Stimulated activated CD4-positive, alpha-beta T cell treated with anti-CD3 and anti-CD28 coated beads, TNF-alpha, amount 100 ng/mL, for 4 hours (primary cell): ENCODE data around the gene RNF125.
A peak's percentile ranks its signal among the peaks of the same experiment; 100 is the strongest.

Source experiments
- DNase-seq, 3 experiments: peaks; one replicate each; pipeline ENCODE4 v3.0.0-alpha.2; 2020; ENCODE audit warnings: low read depth in 3 of 3

Gene RNF125

GRCh38 chr18:32091325-32091723 is 72.7 kb downstream of the RNF125 start:
- no peak for DNase-seq

DNA sequence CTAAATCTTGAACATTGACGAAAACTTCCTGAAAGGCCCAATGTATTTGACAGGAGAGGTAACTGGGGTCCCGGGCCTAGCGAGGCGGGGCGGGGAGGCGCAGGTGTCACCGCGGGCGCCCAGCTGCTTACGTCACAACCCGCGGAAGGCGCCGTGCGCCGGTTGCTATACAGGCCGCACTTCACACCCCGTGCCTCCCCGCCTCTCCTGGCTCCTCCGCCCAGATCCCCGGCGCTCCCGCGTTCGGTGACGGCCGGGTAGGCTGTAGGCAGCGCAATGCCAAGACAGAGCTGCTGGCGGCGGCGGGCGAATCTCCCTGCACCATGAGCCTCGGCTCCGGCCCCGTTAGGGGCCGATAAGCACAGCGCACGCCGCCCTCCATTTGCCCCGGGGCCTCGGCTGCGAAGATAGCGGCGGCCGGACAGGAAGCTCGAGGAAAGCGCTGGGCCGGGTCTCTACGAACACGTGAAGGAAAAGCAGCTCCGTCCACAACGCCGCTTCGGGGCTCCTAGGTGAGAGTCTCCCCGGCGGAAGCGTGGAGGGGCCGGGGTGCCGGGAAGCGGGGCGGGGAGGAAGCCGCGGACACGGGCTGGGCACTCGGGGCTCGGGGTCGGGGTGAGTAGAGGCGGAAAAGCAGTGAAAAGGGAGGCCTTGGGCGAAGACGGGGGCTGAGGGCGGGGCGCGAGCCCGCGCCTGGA is 73.2 kb downstream of the RNF125 start, which contains the start of gene RNF138:
RNF138 (plus strand) TSS at position 151 of the 698 bp plus-strand sequence. CDS start 903 bp downstream, outside the sequence.
- DNase-seq: peak; percentile 72 to 77 (median 76)

DNA sequence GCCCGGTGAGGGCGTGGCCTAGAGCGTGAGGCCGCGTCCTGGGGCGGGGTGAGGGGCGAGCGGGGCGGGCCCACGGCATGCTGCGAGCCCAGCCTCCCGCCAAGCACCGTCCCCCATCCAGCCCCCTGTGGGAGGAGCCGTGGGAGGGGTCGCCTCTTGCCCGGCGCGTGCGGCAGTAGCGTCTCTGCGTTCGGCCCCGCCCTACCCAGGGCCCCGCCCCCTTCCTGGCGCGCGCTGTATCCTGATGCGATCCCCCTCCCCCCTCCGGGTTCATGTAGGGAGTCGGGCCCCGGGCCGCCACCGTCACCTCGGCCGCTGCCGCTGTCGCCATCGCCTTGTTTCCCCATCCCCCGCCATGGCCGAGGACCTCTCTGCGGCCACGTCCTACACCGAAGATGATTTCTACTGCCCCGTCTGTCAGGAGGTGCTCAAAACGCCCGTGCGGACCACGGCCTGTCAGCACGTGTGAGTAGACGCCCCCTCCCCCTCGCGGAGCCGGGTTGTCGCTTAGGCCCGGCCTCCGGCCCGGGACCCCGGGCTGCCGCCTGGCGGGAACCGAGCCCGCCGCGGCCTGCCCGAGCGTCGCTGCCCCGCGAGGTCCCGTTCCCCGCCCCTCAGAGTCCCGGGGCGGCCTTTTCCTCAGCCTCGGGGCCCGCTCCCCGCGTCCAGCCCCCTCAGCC is 73.9 kb downstream of the RNF125 start:
- DNase-seq: peak; percentile 100

DNA sequence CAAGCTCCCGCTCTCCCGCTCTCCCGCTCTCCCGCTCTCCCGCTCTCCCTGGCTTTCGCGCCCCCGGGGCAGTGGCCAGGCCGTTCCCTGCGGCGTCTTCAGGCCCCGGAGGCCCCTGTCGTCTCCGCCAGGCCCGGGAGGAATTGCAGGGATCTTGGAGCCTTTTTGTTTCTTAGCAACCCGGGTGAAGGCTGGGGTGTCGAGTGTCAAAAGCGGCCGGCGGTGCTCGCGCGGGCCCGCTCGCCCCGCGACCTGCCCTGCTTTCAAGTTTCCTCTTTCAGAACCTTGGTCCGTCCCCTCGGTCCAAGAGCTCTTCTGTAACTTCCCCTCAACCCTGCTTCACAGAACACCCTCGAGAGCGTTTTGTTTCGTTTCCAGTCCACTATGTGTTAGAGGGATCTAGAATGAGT is 74.5 kb downstream of the RNF125 start:
- DNase-seq: peak; percentile 4 to 20 (median 6)

- DNase-seq: no peak
Observed at GRCh38 chr18:32093523-32093922, 74.9 kb downstream of the RNF125 start.

- DNase-seq: no peak
Observed at GRCh38 chr18:32095192-32095899, 76.7 kb downstream of the RNF125 start.

GRCh38 chr18:32095900-32096229 is 77.2 kb downstream of the RNF125 start:
- DNase-seq: no peak

DNA sequence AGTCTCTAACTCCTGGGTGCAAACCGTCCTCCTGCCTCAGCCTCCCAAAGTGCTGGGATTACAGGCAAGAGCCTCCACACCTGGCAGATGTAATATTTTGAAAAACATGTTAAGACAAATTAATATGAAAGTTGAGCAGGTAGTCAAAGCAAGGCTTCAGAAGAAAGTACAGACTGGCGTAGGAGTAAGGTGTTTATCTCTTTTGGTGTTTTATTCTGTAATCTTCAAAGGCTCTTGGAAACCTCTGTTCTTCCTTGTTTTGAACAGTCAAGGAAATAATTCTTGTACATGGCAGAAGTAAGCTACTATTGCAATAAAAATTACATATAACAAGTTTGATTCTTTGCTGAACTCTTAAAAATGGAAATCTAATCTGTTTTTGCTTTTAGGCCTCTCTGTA is 78.3 kb downstream of the RNF125 start:
- no peak for DNase-seq

- DNase-seq: no peak
Observed at GRCh38 chr18:32104516-32104915, 85.9 kb downstream of the RNF125 start.

DNA sequence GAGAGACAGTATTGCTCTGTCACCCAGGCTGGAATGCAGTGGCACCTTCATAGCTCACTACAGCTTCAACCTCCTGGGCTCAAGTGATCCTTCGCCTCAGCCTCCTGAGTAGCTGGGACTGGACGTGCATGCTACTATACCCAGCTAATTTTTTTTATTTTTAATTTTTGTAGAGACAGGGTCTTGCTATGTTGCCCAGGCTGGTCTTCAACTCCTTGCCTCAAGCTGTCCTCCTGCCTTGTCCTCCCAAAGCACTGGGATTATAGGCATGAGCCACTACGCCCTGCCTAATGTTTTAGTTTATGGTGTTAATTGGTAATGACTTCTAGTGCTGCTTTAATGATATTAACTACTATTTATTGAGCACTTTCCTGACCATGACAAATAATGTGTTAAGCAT is 91.4 kb downstream of the RNF125 start:
- no peak for DNase-seq

DNA sequence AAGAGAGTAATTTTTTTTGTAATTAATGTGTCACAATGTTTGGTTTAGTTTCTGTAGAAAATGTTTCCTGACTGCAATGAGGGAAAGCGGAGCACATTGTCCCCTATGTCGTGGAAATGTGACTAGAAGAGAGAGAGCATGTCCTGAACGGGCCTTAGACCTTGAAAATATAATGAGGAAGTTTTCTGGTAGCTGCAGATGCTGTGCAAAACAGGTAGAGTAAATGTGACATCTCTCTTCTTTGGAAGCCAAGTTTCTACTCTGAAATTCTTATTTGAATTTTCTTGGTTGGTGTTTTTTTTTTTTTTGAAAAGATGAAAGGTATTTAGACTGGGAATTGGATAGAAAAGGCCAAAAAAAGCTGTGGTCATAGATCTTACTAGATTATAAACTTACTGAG is 93.1 kb downstream of the RNF125 start:
- no peak for DNase-seq

GRCh38 chr18:32112826-32113225 is 94.2 kb downstream of the RNF125 start:
- no peak for DNase-seq

- no peak for DNase-seq
Observed at GRCh38 chr18:32114293-32114942, 95.8 kb downstream of the RNF125 start.

GRCh38 chr18:32122039-32122438 is 103.4 kb downstream of the RNF125 start:
- no peak for DNase-seq
